Measurements from ENCODE around the gene SRSF3. TPM values are rescaled to one million over a fixed set of nuclear protein-coding genes. Genes with fewer than 3 reads are reported as not detected.
"Not testable (repeated sequence)": the region's sequence is repeated elsewhere in the genome, so short reads cannot be mapped to it uniquely, and the experiment has no call there.

Gene SRSF3
- total RNA-seq, 2 experiments from 2014 or later = 394 to 441 TPM

- Mint-ChIP-seq H3K4me1 (peaks cover 67% of the 10 kb centered on the region), H3K9me3 (no peaks in the 10 kb centered on the region), H3K27ac (peak overlapping the region; percentile 82), H3K4me3 (peak overlapping the region; percentile 98), H3K27me3 (no peaks in the 10 kb centered on the region), H3K36me3 (ENCODE audit: low read depth) (peaks cover 92% of the 10 kb centered on the region)
- ChIA-PET POLR2A (no interaction called here), CTCF (interaction anchor here (0.6 to 4.5 kb wide), 6 partner anchors 11 to 160 kb away, joined by 3 to 25 read pairs (median 4); no protein-coding TSS in a partner anchor)
- DNase-seq = peak; percentile 72
Observed at GRCh38 chr6:36599791-36600209, 5.6 kb downstream of the SRSF3 start.

- H3K9me3 Mint-ChIP-seq = no peaks in the 10 kb centered on the region
- no peaks in the 10 kb centered on the region for H3K27me3 Mint-ChIP-seq
- POLR2A ChIA-PET = no interaction called here
- CTCF ChIA-PET = interaction anchor here (0.6 to 4.5 kb wide), 5 partner anchors 10 to 989 kb away, joined by 3 to 25 read pairs (median 4); no protein-coding TSS in a partner anchor
- no peak for DNase-seq
- peak overlapping the region; percentile 98 for H3K4me3 Mint-ChIP-seq
- peaks cover 92% of the 10 kb centered on the region for H3K36me3 Mint-ChIP-seq (ENCODE audit: low read depth)
- peak overlapping the region; percentile 21 for H3K27ac Mint-ChIP-seq
- H3K4me1 Mint-ChIP-seq = peaks cover 74% of the 10 kb centered on the region
Observed at GRCh38 chr6:36600564-36601146, 6.5 kb downstream of the SRSF3 start.

- peaks cover 91% of the 10 kb centered on the region for H3K36me3 Mint-ChIP-seq (ENCODE audit: low read depth)
- POLR2A ChIA-PET = interaction anchor here (0.7 kb wide), 1 partner anchor 78 kb away, joined by 4 read pairs; no protein-coding TSS in a partner anchor
- H3K4me3 Mint-ChIP-seq = peak overlapping the region; percentile 33
- H3K9me3 Mint-ChIP-seq, DNase-seq, H3K27me3 Mint-ChIP-seq: not testable (repeated sequence)
- peaks cover 79% of the 10 kb centered on the region for H3K4me1 Mint-ChIP-seq
- peak overlapping the region; percentile 70 for H3K27ac Mint-ChIP-seq
- CTCF ChIA-PET = interaction anchor here (1.3 kb wide), 1 partner anchor 13 kb away, joined by 7 read pairs; no protein-coding TSS in a partner anchor
Observed at GRCh38 chr6:36601818-36602217, 7.7 kb downstream of the SRSF3 start.

GRCh38 chr6:36603222-36604089 is 9.3 kb downstream of the SRSF3 start:
- ChIA-PET POLR2A (no interaction called here), CTCF (interaction anchor here (1.1 to 1.3 kb wide), 2 partner anchors 12 to 78 kb away, joined by 3 to 5 read pairs; no protein-coding TSS in a partner anchor)
- Mint-ChIP-seq H3K4me1 (peaks cover 75% of the 10 kb centered on the region), H3K27me3 (no peaks in the 10 kb centered on the region), H3K9me3 (no peaks in the 10 kb centered on the region), H3K36me3 (ENCODE audit: low read depth) (peaks cover 88% of the 10 kb centered on the region), H3K27ac (no peak overlapping the region), H3K4me3 (no peak overlapping the region)
- no peak for DNase-seq

- POLR2A ChIA-PET = interaction anchor here (0.7 kb wide), 1 partner anchor 504 kb away, joined by 4 read pairs; no protein-coding TSS in a partner anchor
- CTCF ChIA-PET = interaction anchor here (1.1 to 1.3 kb wide), 2 partner anchors 11 to 77 kb away, joined by 3 to 5 read pairs; no protein-coding TSS in a partner anchor
- Mint-ChIP-seq H3K4me3 (no peak overlapping the region), H3K4me1 (peaks cover 67% of the 10 kb centered on the region), H3K36me3 (ENCODE audit: low read depth) (peaks cover 88% of the 10 kb centered on the region), H3K27me3 (no peaks in the 10 kb centered on the region), H3K9me3 (no peaks in the 10 kb centered on the region), H3K27ac (no peak overlapping the region)
- no peak for DNase-seq
Observed at GRCh38 chr6:36604090-36605060, 10.2 kb downstream of the SRSF3 start.

GRCh38 chr6:36605143-36605542 is 11.0 kb downstream of the SRSF3 start:
- Mint-ChIP-seq H3K4me1 (peaks cover 66% of the 10 kb centered on the region), H3K27ac (peak overlapping the region; percentile 62), H3K27me3 (no peaks in the 10 kb centered on the region), H3K36me3 (ENCODE audit: low read depth) (peaks cover 86% of the 10 kb centered on the region), H3K4me3 (no peak overlapping the region), H3K9me3 (no peaks in the 10 kb centered on the region)
- DNase-seq = no peak
- POLR2A ChIA-PET = interaction anchor here (0.7 kb wide), 1 partner anchor 503 kb away, joined by 4 read pairs; no protein-coding TSS in a partner anchor
- CTCF ChIA-PET = no interaction called here

GRCh38 chr6:36605560-36606391 is 11.6 kb downstream of the SRSF3 start:
- no peaks in the 10 kb centered on the region for H3K9me3 Mint-ChIP-seq
- no peaks in the 10 kb centered on the region for H3K27me3 Mint-ChIP-seq
- ChIA-PET POLR2A (interaction anchor here (0.7 to 0.9 kb wide), 2 partner anchors 8 to 58 kb away, joined by 3 to 4 read pairs; no protein-coding TSS in a partner anchor), CTCF (interaction anchor here (0.6 to 2.1 kb wide), 6 partner anchors 8 to 180 kb away, joined by 3 to 11 read pairs (median 4); no protein-coding TSS in a partner anchor)
- no peak overlapping the region for H3K4me3 Mint-ChIP-seq
- H3K27ac Mint-ChIP-seq = peak overlapping the region; percentile 66
- DNase-seq = no peak
- H3K4me1 Mint-ChIP-seq = peaks cover 60% of the 10 kb centered on the region
- peaks cover 83% of the 10 kb centered on the region for H3K36me3 Mint-ChIP-seq (ENCODE audit: low read depth)

- H3K4me3 Mint-ChIP-seq, DNase-seq, POLR2A ChIA-PET, H3K9me3 Mint-ChIP-seq, H3K27me3 Mint-ChIP-seq: not testable (repeated sequence)
- CTCF ChIA-PET = interaction anchor here (0.7 to 6.0 kb wide), 9 partner anchors 8 to 493 kb away, joined by 3 to 25 read pairs (median 4); no protein-coding TSS in a partner anchor
- Mint-ChIP-seq H3K4me1 (peaks cover 55% of the 10 kb centered on the region), H3K36me3 (ENCODE audit: low read depth) (peaks cover 82% of the 10 kb centered on the region), H3K27ac (peak overlapping the region; percentile 58)
Observed at GRCh38 chr6:36607305-36607682, 13.1 kb downstream of the SRSF3 start.

GRCh38 chr6:36607683-36608386 is 13.7 kb downstream of the SRSF3 start:
- DNase-seq = no peak
- peak overlapping the region; percentile 58 for H3K27ac Mint-ChIP-seq
- no peaks in the 10 kb centered on the region for H3K9me3 Mint-ChIP-seq
- H3K36me3 Mint-ChIP-seq (ENCODE audit: low read depth) = peaks cover 82% of the 10 kb centered on the region
- POLR2A ChIA-PET = interaction anchor here (0.5 to 0.7 kb wide), 2 partner anchors 27 to 69 kb away, joined by 3 to 4 read pairs; no protein-coding TSS in a partner anchor
- no peak overlapping the region for H3K4me3 Mint-ChIP-seq
- CTCF ChIA-PET = interaction anchor here (0.5 to 6.0 kb wide), 8 partner anchors 9 to 493 kb away, joined by 3 to 25 read pairs (median 6); no protein-coding TSS in a partner anchor
- no peaks in the 10 kb centered on the region for H3K27me3 Mint-ChIP-seq
- peaks cover 52% of the 10 kb centered on the region for H3K4me1 Mint-ChIP-seq

- POLR2A ChIA-PET = interaction anchor here (0.6 to 0.7 kb wide), 2 partner anchors 28 to 68 kb away, joined by 3 to 4 read pairs; no protein-coding TSS in a partner anchor
- H3K4me1 Mint-ChIP-seq = peaks cover 49% of the 10 kb centered on the region
- H3K27me3 Mint-ChIP-seq = no peaks in the 10 kb centered on the region
- DNase-seq = no peak
- peaks cover 80% of the 10 kb centered on the region for H3K36me3 Mint-ChIP-seq (ENCODE audit: low read depth)
- CTCF ChIA-PET = interaction anchor here (0.6 to 6.0 kb wide), 7 partner anchors 10 to 754 kb away, joined by 3 to 25 read pairs (median 3); no protein-coding TSS in a partner anchor
- no peaks in the 10 kb centered on the region for H3K9me3 Mint-ChIP-seq
- no peak overlapping the region for H3K4me3 Mint-ChIP-seq
- peak overlapping the region; percentile 68 for H3K27ac Mint-ChIP-seq
Observed at GRCh38 chr6:36608788-36609563, 14.8 kb downstream of the SRSF3 start.

Measured in activated CD4-positive, alpha-beta T cell treated with anti-CD3 and anti-CD28 coated beads, Interleukin-2, amount 10 ng/mL, durations not matched to agents 7 days and 5 days (primary cell).